ENCODE results near the gene FGF1.

- TF ChIP-seq CTCF (IDR thresholded peaks at IDR 0.05): no peak
- no peak for TF ChIP-seq POLR2A (IDR thresholded peaks at IDR 0.05)
- no peak for TF ChIP-seq EP300 (IDR thresholded peaks at IDR 0.05)
These were observed 16.4 kb downstream of the FGF1 start for GRCh38 chr5:142669477-142669876.
